Ammon's horn (tissue), 1 donor: ENCODE results near the gene ZSWIM8.
"Not testable (repeated sequence)": the region's sequence is repeated elsewhere in the genome, so short reads cannot be mapped to it uniquely, and the experiment has no call there.

ENCODE experiments used
- DNase-seq: peaks from one replicate; pipeline ENCODE4 v3.0.0-alpha.2; 2016; ENCODE audit warnings: low spot score

ZSWIM8 gene

GRCh38 chr10:73796035-73796434 is 10.6 kb downstream of the ZSWIM8 start:
- not testable (repeated sequence) for DNase-seq

GRCh38 chr10:73796766-73797165 is 11.4 kb downstream of the ZSWIM8 start:
- no peak for DNase-seq

GRCh38 chr10:73797324-73798025 is 12.1 kb downstream of the ZSWIM8 start:
- DNase-seq: no peak

DNA sequence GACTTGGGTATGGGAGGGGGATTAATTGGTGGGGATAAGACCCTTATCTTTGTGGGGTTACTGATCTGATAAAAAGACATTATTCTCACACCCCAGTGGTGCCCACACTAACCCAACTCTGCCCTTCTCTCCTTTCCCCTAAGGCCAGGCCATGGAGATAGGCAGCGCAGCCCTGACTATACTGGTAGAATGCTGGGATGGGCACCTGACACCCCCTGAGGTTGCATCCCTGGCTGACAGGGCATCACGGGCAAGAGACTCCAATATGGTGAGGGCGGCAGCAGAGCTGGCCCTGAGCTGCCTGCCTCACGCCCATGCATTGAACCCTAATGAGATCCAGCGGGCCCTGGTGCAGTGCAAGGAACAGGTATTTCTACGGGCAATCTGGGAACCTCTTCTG is 12.7 kb downstream of the ZSWIM8 start:
- no peak for DNase-seq

GRCh38 chr10:73798927-73799560 is 13.6 kb downstream of the ZSWIM8 start:
- no peak for DNase-seq

DNA sequence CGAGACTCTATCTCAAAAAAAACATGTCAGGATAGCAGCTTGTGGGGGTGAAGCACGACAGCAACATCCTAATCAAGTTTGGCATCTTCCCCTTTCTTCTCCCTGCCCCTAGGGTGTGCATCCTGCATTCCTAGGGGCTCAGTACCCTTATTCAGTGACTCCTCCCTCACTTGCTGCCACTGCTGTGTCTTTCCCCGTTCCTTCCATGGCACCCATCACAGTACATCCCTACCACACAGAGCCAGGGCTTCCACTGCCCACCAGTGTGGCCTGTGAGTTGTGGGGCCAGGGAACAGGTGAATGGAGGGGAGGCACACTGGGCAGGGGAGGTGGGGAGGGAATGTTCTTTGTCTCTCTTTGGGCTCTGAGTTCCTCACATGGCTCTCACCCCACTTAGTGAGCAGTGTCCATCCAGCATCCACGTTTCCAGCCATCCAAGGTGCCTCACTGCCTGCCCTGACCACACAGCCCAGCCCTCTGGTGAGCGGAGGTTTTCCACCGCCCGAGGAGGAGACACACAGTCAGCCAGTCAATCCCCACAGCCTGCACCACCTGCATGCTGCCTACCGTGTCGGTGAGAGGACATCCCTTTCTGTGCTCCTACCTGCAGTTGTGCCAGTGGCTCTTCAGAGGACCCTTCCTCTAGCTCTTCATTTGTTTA is 14.6 kb downstream of the ZSWIM8 start:
- no peak for DNase-seq

- DNase-seq: no peak
Measured at GRCh38 chr10:73800560-73801252, 15.3 kb downstream of the ZSWIM8 start.

- DNase-seq: no peak
Measured at GRCh38 chr10:73801253-73801590, 15.8 kb downstream of the ZSWIM8 start.

DNA sequence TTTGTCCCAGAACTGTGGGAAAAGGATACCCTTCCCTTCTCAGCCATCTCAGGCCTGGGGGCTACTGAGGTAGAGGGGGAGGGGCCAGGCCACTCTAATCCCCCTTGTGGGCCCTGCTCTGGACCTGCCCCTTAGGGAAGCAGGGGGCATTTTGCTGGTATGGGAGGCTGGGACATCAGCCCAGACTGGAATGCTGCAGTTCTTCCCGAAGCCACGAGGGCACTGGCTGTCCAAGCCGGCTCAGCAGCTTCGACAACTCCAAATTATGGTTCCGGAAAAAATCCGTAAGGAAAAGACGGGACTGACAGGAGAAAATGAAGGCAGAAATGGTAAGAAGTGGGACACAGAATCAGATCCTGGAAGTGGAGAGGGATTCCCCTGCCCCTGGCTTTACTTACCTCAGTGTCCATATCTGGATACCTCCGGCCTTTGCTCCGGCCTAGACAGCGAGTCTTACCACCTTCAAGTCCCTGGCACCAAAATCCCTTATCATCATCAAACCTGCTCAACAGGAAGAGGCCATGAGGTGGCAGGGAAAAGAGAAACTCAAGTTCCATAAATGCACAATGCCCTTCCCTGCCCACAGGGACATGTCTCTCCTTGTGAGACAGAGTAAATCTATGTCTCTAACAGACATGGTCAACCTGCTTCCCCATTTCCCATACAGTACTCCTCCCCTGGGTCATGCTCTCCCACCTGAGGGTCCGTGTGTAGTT is 17.0 kb downstream of the ZSWIM8 start:
- DNase-seq: no peak

GRCh38 chr10:73803680-73804286 is 18.4 kb downstream of the ZSWIM8 start:
- DNase-seq: no peak

DNA sequence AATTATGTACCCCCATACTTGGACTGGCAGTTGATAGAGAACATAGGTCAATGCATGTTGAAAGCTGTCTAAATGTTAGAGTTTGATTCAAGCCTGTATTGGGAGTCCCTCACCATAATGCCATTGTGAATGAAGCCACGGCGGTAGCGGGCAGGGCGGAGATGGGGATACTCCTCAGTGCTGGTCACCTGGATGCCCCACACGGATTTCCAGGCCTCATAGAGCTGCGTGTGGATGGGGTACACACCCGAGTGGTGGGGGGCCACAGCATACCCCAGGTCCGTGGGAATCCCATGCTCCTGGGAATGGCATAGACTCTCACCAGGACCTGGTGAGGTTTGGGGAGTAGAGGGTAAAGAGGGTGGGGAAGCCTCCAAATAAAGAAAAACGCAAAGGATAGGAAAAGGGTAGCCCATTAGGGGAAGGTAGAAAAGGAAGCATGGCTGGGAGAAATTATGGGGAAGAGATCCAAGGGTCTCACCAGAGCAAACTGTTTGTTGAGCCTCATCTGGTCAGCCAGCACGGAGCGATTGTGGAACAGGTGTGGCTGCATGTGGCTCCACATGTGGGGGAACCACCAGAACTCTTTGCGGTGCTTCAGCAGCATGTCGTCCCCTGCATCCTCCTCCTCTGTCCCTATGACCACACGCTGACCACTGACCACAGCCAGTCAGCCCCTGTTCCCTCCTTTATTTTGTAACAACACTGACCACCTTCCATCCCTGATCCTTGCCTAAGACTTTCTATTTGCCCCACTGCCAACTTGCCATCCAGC is 21.0 kb downstream of the ZSWIM8 start:
- DNase-seq: no peak

GRCh38 chr10:73807471-73807870 is 22.1 kb downstream of the ZSWIM8 start:
- DNase-seq: no peak

DNA sequence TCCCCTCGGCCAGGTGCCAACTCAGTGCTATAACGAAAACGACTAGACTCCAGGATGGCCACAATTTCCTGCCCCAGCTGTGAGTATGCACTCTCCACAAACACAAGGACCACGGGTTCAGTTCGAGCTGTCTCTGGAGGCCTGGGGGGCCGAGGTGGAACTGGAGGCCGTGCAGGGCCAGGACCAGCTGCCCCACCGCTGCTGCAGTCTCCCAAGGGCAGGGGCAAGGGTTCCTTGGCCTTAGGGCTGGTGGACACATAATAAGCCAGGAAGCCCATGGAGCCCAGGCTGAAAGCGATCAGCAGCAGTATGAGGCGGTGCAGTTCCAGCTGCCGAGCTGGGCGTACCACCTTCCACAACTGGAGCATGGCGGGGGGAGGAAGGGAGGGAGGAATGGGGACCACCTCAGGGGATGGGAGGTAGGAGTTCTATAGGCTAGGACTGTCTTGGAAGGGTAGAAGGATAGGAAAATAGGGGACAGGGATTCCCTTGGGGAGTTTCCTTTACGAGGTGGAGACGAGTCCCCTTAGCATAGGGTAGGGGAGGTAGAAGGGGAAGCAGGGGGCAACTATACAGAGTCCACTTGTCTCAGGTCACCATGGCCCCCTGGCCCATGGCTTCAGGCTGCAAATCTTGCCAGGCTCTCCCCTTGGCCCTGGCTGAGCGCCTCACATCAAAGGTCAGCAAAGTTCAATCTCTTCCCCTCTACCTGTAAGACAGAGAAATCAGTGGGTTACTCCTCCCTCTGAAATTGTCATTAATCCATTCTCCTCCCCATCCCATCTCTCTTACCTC is 22.8 kb downstream of the ZSWIM8 start:
- no peak for DNase-seq

DNA sequence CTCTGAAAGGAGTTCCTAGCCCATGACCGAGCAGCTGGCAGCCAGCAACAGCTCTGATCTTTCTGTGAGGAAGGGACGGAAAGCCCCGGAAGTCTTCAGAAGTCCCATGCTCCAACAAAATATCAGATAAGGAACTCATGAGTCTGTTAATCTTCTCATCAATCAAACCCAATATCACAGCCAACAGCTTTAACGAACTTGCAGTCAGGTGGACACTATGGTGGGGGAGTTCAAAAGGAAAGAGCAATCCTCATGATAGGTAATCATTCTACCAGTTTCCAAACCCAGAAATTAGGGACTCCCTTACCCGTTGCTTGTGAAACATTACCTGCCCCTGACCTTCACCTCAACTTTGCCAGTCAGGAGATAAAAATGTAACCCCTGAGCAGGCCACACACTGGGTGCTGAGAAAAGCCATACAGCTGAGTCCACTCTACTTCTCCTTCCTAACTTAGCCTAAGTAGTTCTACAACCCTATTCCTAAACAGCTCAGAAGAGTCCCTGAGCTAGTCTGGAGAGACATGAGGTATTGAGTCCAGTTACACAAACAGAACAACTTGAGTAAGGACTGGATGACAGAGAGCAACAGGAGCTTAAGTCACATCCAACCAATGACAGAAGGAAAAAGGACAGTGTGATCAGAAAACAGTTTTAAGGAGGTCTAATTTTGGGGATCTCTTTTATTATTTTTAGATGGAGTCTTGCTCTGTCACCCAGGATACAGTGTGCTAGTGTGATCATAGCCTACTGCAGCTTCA is 23.8 kb downstream of the ZSWIM8 start:
- no peak for DNase-seq

DNA sequence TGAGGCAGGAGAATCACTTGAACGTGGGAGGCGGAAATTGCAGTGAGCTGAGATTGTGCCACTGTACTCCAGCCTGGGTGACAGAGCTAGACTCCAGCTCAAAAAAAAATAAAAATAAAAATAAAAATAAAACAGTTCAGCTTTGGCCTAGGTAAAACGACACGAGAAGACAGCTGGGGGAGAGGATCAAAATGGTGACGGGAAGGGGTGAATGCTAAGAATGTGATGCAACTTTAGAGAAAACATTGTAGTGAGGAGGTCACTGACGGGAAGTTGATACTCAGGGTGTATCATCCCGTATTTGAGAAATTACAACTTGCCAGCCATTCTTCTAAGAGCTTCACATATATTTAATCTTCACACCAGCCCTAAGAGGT is 24.9 kb downstream of the ZSWIM8 start:
- DNase-seq: no peak

DNA sequence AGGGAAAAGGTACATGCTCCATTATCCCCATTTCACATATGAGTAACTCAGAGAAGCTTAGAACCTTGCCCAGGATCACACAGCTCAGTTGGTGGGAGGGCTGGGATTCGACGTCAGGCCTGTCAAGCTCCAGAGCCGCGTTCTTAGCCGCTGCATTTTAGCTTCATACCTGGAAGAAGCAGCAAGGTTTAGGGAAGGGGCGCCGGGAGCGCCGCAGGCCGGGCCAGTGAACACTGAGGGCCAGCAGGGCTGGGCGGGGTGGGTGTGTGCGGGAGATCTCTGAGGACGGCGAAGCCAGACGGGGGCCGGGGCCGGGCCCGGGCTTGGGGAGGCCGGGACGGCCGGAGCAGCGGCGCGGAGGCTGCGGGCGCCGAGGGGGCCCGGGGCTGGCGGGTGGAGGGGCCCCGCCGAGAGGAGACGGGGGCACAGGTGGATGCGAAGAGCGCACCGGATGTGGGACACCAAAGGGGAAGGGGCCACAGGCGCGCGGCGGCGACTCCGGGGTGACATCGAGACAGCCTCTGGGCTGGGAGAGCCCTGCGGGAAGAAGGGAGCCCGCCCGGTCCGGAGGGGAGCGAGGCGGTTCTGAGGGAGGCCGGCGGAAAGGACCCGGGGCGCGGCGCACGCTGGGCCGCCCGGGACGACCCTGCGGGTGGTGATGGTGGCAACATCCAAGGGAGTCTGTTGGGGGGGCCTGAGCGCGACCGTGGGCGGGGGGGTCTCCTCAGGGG is 25.5 kb downstream of the ZSWIM8 start:
- no peak for DNase-seq

DNA sequence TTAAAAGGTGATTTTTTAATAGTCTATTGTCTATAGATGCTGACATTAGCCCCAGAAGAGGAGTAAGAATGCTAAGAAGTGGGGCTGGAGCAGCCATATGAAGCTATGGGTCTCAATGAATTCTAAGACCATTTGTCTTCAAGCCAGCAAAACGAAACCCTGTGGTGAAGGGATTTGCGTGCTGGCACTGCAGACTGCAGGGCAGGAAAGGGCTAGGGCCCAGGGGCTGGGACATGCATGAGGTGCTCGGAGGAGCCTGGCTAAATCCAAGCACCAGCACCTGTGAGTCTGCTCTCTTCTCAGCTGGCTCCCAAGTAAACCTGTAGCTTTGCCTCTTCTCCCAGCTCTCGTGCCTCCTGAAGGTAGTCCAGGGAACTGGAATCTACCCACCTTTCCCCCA is 27.3 kb downstream of the ZSWIM8 start:
- DNase-seq: no peak

- no peak for DNase-seq
Measured at GRCh38 chr10:73813333-73813732, 27.9 kb downstream of the ZSWIM8 start.
